Left renal pelvis (tissue), 4 donors: ENCODE results near the gene SLC4A9. TPM values are rescaled to one million over a fixed set of nuclear protein-coding genes. Genes with fewer than 3 reads are reported as not detected.
"Not testable (repeated sequence)": the region's sequence is repeated elsewhere in the genome, so short reads cannot be mapped to it uniquely, and the experiment has no call there.

Source experiments
- DNase-seq, 4 donors: peaks; one replicate each; pipeline ENCODE4 v3.0.0-alpha.2; 2013; ENCODE audit warnings: low read depth in 4 of 4, low spot score in 3 of 4
- polyA plus RNA-seq, 4 donors: library from polyadenylated mRNA; unstranded; fragments of 120-200 nt; gene quantifications; one replicate each; pipeline ENCODE4 v1.2.1, GENCODE V29; 2013; ENCODE audit not compliant: insufficient read length in 4 of 4

The SLC4A9 gene
- polyA plus RNA-seq, 4 donors: 0.63 to 51.1 (median 16.0) TPM

GRCh38 chr5:140336388-140336787 is 23.6 kb upstream of the SLC4A9 start:
- DNase-seq: no peak

GRCh38 chr5:140337880-140338279 is 22.1 kb upstream of the SLC4A9 start:
- no peak for DNase-seq

- no peak for DNase-seq
Observed at GRCh38 chr5:140338336-140338735, 21.7 kb upstream of the SLC4A9 start.

- no peak for DNase-seq
Observed at GRCh38 chr5:140338908-140339307, 21.1 kb upstream of the SLC4A9 start.

- DNase-seq: no peak
Observed at GRCh38 chr5:140339636-140340035, 20.4 kb upstream of the SLC4A9 start.

GRCh38 chr5:140340605-140341121 is 19.3 kb upstream of the SLC4A9 start:
- DNase-seq: no peak

GRCh38 chr5:140341591-140341990 is 18.4 kb upstream of the SLC4A9 start:
- DNase-seq: no peak

GRCh38 chr5:140342287-140342686 is 17.7 kb upstream of the SLC4A9 start:
- DNase-seq: no peak

- DNase-seq: no peak
Observed at GRCh38 chr5:140342896-140343295, 17.1 kb upstream of the SLC4A9 start.

- not testable (repeated sequence) for DNase-seq
Observed at GRCh38 chr5:140343849-140344248, 16.1 kb upstream of the SLC4A9 start.

- DNase-seq: no peak
Observed at GRCh38 chr5:140344683-140345423, 15.1 kb upstream of the SLC4A9 start.

- DNase-seq: no peak
Observed at GRCh38 chr5:140345919-140346347, 14.1 kb upstream of the SLC4A9 start.

- no peak for DNase-seq
Observed at GRCh38 chr5:140346348-140347221, 13.4 kb upstream of the SLC4A9 start, which contains the start of gene HBEGF. HBEGF (minus strand) TSS chr5:140346603; CDS start chr5:140346328, 275 bp downstream.

GRCh38 chr5:140347360-140347759 is 12.6 kb upstream of the SLC4A9 start:
- DNase-seq: no peak

GRCh38 chr5:140348104-140348503 is 11.9 kb upstream of the SLC4A9 start:
- DNase-seq: no peak

- DNase-seq: no peak
Observed at GRCh38 chr5:140349244-140349643, 10.8 kb upstream of the SLC4A9 start.

GRCh38 chr5:140351609-140352334 is 8.2 kb upstream of the SLC4A9 start:
- peak in 1 of 4 donors; percentile 66 for DNase-seq

GRCh38 chr5:140355546-140355945 is 4.4 kb upstream of the SLC4A9 start:
- DNase-seq: no peak

GRCh38 chr5:140356853-140357725 is 2.9 kb upstream of the SLC4A9 start:
- no peak for DNase-seq

- peak in 2 of 4 donors; percentile 53 to 57 for DNase-seq
Observed at GRCh38 chr5:140357726-140358093, 2.3 kb upstream of the SLC4A9 start.
